ENCODE data around the gene DCP1B.

The DCP1B gene

GRCh38 chr12:1934831-1935230, 69.4 kb downstream of the DCP1B start:
- DNase-seq (ENCODE audit: low spot score), result no peak

GRCh38 chr12:1934068-1934467, 70.2 kb downstream of the DCP1B start:
- DNase-seq (ENCODE audit: low spot score), result no peak

GRCh38 chr12:1933342-1934051, 70.8 kb downstream of the DCP1B start:
- no peak for DNase-seq (ENCODE audit: low spot score)

- no peak for DNase-seq (ENCODE audit: low spot score)
Measured at GRCh38 chr12:1932264-1932777, 71.9 kb downstream of the DCP1B start.

- DNase-seq (ENCODE audit: low spot score), result no peak
Measured at GRCh38 chr12:1931642-1932041, 72.6 kb downstream of the DCP1B start.

- no peak for DNase-seq (ENCODE audit: low spot score)
Measured at GRCh38 chr12:1930803-1931597, 73.3 kb downstream of the DCP1B start.

- no peak for DNase-seq (ENCODE audit: low spot score)
Measured at GRCh38 chr12:1929985-1930802, 74.1 kb downstream of the DCP1B start.

- DNase-seq (ENCODE audit: low spot score), result no peak
Measured at GRCh38 chr12:1929241-1929984, 74.8 kb downstream of the DCP1B start.

- no peak for DNase-seq (ENCODE audit: low spot score)
Measured at GRCh38 chr12:1928439-1929121, 75.7 kb downstream of the DCP1B start.

- no peak for DNase-seq (ENCODE audit: low spot score)
Measured at GRCh38 chr12:1927751-1928351, 76.4 kb downstream of the DCP1B start.

- no peak for DNase-seq (ENCODE audit: low spot score)
Measured at GRCh38 chr12:1927051-1927680, 77.1 kb downstream of the DCP1B start.

GRCh38 chr12:1926251-1926657, 78.0 kb downstream of the DCP1B start:
- DNase-seq (ENCODE audit: low spot score), result no peak

GRCh38 chr12:1925684-1926006, 78.6 kb downstream of the DCP1B start:
- DNase-seq (ENCODE audit: low spot score), result no peak

- no peak for DNase-seq (ENCODE audit: low spot score)
Measured at GRCh38 chr12:1924996-1925683, 79.1 kb downstream of the DCP1B start.

- no peak for DNase-seq (ENCODE audit: low spot score)
Measured at GRCh38 chr12:1922985-1923384, 81.3 kb downstream of the DCP1B start.

GRCh38 chr12:1922075-1922709, 82.1 kb downstream of the DCP1B start:
- no peak for DNase-seq (ENCODE audit: low spot score)

GRCh38 chr12:1920971-1921370, 83.3 kb downstream of the DCP1B start:
- no peak for DNase-seq (ENCODE audit: low spot score)

- DNase-seq (ENCODE audit: low spot score), result no peak
Measured at GRCh38 chr12:1920436-1920835, 83.8 kb downstream of the DCP1B start.

- DNase-seq (ENCODE audit: low spot score), result no peak
Measured at GRCh38 chr12:1919763-1920162, 84.5 kb downstream of the DCP1B start.
